ENCODE measurements around the gene ASPG.
"Not testable (repeated sequence)": the region's sequence is repeated elsewhere in the genome, so short reads cannot be mapped to it uniquely, and the experiment has no call there.

The ASPG gene

GRCh38 chr14:104150136-104151025 lies 64.9 kb downstream of the ASPG start:
- DNase-seq, result peak; percentile 75

GRCh38 chr14:104151026-104151381 lies 65.5 kb downstream of the ASPG start:
- no peak for DNase-seq

- no peak for DNase-seq
These were observed 66.2 kb downstream of the ASPG start for GRCh38 chr14:104151566-104152245.

GRCh38 chr14:104152246-104152575 lies 66.7 kb downstream of the ASPG start:
- DNase-seq, result no peak

GRCh38 chr14:104152686-104153393 lies 67.3 kb downstream of the ASPG start:
- no peak for DNase-seq

DNA sequence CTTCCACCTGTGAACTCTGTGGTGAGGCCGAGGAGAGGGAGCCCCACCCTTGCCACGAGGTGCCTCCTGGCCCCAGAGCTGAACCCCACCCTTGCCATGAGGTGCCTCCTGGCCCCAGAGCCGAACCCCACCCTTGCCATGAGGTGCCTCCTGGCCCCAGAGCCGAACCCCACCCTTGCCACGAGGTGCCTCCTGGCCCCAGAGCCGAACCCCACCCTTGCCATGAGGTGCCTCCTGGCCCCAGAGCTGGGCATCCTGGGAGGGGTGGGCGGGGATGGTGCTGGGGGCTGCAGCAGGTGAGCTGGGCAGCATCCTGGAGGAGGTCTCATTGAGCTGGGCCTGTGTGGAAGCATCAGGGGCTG lies 67.9 kb downstream of the ASPG start:
- not testable (repeated sequence) for DNase-seq

- no peak for DNase-seq
These were observed 68.7 kb downstream of the ASPG start for GRCh38 chr14:104154246-104154645.

- no peak for DNase-seq
These were observed 70.0 kb downstream of the ASPG start for GRCh38 chr14:104155513-104155912.

DNA sequence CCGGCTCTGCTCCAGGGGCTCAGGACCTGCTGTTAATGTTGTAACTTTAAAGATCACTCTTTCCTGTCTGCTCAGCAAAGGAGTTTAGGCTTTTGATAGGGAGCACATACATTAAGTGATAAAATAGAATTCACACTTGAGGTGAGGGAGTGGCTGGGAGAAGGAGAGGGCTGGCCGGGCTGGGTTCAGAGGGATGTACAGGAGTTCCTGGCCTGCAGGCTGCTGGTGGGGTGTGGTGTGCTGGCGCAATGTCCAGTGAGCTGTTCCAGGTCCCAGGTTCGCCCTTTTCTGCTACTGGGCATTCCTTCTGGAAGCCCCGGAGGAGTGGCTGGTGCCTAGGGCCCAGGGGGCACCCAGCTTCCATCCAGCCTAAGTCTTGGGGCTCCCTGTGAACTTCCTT lies 70.6 kb downstream of the ASPG start:
- DNase-seq, result no peak

- no peak for DNase-seq
These were observed 71.8 kb downstream of the ASPG start for GRCh38 chr14:104157016-104157928.

GRCh38 chr14:104158827-104159798 lies 73.6 kb downstream of the ASPG start:
- DNase-seq, result no peak

DNA sequence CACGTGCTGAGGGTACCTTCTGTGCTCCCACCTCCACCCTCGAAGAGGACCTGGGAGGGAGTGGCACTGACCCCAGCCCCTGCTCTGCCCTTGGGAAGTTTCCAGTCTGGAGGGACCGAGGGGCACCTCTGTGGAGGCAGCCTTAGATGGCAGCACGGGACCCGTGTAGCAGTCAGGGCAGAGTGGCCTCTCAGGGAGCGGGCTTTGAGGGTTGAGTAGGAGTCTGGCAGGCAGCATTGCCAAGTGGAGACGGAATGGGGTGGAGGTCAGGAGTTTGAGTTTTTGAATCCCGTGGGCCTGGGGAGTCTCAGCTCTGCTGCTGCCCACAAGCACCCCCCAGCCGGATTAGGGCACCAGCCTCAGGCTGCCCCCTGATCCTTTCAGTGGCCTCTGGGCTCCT lies 74.5 kb downstream of the ASPG start:
- DNase-seq, result no peak

GRCh38 chr14:104161602-104162367 lies 76.3 kb downstream of the ASPG start:
- peak; percentile 52 for DNase-seq

DNA sequence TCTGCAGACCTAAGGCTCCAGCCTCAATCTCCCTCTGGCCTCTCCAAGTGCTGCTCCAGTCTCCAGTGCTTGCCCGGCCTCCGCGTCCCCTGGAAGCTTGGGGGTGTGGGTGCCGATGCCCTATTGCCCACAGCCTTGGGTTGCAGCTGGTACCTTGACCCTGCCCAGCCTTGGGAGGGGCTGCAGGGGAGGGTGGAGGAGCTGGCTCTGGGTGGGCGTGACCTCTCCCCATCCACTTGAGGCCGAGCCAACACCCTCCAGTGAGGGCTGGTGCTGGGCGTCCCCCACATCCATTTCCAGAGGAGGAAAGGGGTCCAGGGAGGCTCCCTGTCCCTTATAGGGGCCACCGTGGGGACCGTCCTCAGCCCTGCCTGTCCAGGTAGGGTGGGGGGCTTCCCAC lies 77.0 kb downstream of the ASPG start:
- DNase-seq, result no peak

GRCh38 chr14:104163541-104163940 lies 78.0 kb downstream of the ASPG start:
- no peak for DNase-seq

- DNase-seq, result no peak
These were observed 78.5 kb downstream of the ASPG start for GRCh38 chr14:104164041-104164440.

DNA sequence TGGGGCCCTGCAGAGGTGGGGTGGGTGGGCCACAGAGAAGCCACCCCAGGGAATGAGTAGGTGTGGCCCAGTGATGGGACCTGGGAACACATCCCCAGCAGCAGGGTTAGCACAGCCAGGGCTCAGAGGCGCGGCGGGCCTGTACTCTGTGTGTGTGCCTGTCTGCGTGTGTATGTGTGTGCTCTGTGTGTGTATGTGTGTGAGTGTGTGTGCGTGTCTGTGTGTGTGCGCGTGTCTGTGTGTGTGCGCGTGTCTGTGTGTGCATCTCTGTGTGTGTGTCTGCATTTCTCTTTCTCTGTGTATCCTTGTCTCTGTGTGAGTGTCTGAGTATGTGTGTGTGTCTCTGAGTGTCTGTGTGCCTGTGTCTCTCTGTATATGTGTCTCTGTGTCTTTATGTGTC lies 79.0 kb downstream of the ASPG start:
- DNase-seq, result no peak
